ENCODE data around the gene AHSA1. TPM values are rescaled to one million over a fixed set of nuclear protein-coding genes. Genes with fewer than 3 reads are reported as not detected.

AHSA1 gene
- polyA plus RNA-seq, 1 of the 3 experiments (the other 2 are of a cell fraction) = 366 TPM

GRCh38 chr14:77508876-77509275 lies 51.0 kb downstream of the AHSA1 start:
- Histone ChIP-seq H3K9me3 (no peaks in the 10 kb centered on the region), H3F3A (replicated peaks; ENCODE audit: insufficient read depth) (no peaks in the 10 kb centered on the region), H3K9me2 (no peaks in the 10 kb centered on the region), H3K27ac (ENCODE audit: low read depth in 2 of 2, low read length in 1 of 2) (no peak overlapping the region), H2AFZ (ENCODE audit: low read depth) (no peak overlapping the region), H3K4me1 (ENCODE audit: control insufficient read depth in 1 of 2, insufficient read depth in 2 of 2, low read depth in 1 of 2, low read length in 1 of 2) (no peaks in the 10 kb centered on the region), H3K4me2 (no peak overlapping the region), H3K4me3 (ENCODE audit: low read depth in 2 of 2, low read length in 1 of 2) (no peak overlapping the region), H4K20me1 (ENCODE audit: insufficient read depth) (no peaks in the 10 kb centered on the region), H3K79me2 (ENCODE audit: insufficient read depth) (no peaks in the 10 kb centered on the region), H3K9ac (no peak overlapping the region), H3K36me3 (replicated peaks in 1 of 2; ENCODE audit: control insufficient read depth in 1 of 2, insufficient read depth in 2 of 2, low read length in 1 of 2) (peaks cover 19 to 25% of the 10 kb centered on the region in 2 experiments), H3K27me3 (ENCODE audit: insufficient read depth) (no peaks in the 10 kb centered on the region)
- DNase-seq = no peak
- TF ChIP-seq EP300 (IDR thresholded peaks at IDR 0.05; ENCODE audit: borderline replicate concordance in 1 of 2, low read depth in 1 of 2, low read length in 1 of 2) (no peak), FOXJ3 (CRISPR knock-in tag; IDR thresholded peaks at IDR 0.05) (no peak), NRF1 (IDR thresholded peaks at IDR 0.05; ENCODE audit: low read depth, low read length) (no peak), SMC3 (IDR thresholded peaks at IDR 0.05; ENCODE audit: low read depth, low read length) (no peak), NFIC (IDR thresholded peaks at IDR 0.05; ENCODE audit: borderline replicate concordance) (no peak), RAD21 (IDR thresholded peaks at IDR 0.05; ENCODE audit: low read length) (no peak), POLR2AphosphoS5 (IDR thresholded peaks at IDR 0.05; ENCODE audit: low read depth, low read length) (no peak), MEF2A (IDR thresholded peaks at IDR 0.05; ENCODE audit: borderline replicate concordance, low read depth) (no peak), RXRA (IDR thresholded peaks at IDR 0.05; ENCODE audit: borderline replicate concordance, low read depth) (no peak), SIN3A (IDR thresholded peaks at IDR 0.05; ENCODE audit: borderline replicate concordance, low read depth, low read length) (no peak), RFX5 (IDR thresholded peaks at IDR 0.05; ENCODE audit: low read length) (no peak), ELF1 (IDR thresholded peaks at IDR 0.05) (no peak), MXI1 (IDR thresholded peaks at IDR 0.05; ENCODE audit: low read depth, low read length) (no peak), TAF1 (IDR thresholded peaks at IDR 0.05; ENCODE audit: borderline replicate concordance, low read depth, low read length) (no peak), YY1 (IDR thresholded peaks at IDR 0.05; ENCODE audit: low read depth) (no peak), CHD2 (IDR thresholded peaks at IDR 0.05; ENCODE audit: low read length, partially characterized antibody) (no peak)
- TF ChIP-seq, protein P1, sequence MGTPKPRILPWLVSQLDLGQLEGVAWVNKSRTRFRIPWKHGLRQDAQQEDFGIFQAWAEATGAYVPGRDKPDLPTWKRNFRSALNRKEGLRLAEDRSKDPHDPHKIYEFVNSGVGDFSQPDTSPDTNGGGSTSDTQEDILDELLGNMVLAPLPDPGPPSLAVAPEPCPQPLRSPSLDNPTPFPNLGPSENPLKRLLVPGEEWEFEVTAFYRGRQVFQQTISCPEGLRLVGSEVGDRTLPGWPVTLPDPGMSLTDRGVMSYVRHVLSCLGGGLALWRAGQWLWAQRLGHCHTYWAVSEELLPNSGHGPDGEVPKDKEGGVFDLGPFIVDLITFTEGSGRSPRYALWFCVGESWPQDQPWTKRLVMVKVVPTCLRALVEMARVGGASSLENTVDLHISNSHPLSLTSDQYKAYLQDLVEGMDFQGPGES (IDR thresholded peaks at IDR 0.05; ENCODE audit: low read depth, low read length) = no peak
- TF ChIP-seq, protein P2, sequence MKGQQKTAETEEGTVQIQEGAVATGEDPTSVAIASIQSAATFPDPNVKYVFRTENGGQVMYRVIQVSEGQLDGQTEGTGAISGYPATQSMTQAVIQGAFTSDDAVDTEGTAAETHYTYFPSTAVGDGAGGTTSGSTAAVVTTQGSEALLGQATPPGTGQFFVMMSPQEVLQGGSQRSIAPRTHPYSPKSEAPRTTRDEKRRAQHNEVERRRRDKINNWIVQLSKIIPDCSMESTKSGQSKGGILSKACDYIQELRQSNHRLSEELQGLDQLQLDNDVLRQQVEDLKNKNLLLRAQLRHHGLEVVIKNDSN (IDR thresholded peaks at IDR 0.05; ENCODE audit: borderline replicate concordance, low read depth) = no peak
- TF ChIP-seq, protein P3, sequence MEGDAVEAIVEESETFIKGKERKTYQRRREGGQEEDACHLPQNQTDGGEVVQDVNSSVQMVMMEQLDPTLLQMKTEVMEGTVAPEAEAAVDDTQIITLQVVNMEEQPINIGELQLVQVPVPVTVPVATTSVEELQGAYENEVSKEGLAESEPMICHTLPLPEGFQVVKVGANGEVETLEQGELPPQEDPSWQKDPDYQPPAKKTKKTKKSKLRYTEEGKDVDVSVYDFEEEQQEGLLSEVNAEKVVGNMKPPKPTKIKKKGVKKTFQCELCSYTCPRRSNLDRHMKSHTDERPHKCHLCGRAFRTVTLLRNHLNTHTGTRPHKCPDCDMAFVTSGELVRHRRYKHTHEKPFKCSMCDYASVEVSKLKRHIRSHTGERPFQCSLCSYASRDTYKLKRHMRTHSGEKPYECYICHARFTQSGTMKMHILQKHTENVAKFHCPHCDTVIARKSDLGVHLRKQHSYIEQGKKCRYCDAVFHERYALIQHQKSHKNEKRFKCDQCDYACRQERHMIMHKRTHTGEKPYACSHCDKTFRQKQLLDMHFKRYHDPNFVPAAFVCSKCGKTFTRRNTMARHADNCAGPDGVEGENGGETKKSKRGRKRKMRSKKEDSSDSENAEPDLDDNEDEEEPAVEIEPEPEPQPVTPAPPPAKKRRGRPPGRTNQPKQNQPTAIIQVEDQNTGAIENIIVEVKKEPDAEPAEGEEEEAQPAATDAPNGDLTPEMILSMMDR (IDR thresholded peaks at IDR 0.05) = no peak
- TF ChIP-seq, protein P4, sequence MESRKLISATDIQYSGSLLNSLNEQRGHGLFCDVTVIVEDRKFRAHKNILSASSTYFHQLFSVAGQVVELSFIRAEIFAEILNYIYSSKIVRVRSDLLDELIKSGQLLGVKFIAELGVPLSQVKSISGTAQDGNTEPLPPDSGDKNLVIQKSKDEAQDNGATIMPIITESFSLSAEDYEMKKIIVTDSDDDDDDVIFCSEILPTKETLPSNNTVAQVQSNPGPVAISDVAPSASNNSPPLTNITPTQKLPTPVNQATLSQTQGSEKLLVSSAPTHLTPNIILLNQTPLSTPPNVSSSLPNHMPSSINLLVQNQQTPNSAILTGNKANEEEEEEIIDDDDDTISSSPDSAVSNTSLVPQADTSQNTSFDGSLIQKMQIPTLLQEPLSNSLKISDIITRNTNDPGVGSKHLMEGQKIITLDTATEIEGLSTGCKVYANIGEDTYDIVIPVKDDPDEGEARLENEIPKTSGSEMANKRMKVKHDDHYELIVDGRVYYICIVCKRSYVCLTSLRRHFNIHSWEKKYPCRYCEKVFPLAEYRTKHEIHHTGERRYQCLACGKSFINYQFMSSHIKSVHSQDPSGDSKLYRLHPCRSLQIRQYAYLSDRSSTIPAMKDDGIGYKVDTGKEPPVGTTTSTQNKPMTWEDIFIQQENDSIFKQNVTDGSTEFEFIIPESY (IDR thresholded peaks at IDR 0.05; ENCODE audit: borderline replicate concordance, low read depth) = no peak
- WGBS (ENCODE audit: low lambda C conversion rate) = 98% methylated on average over 3 of the region's 3 CpGs
- ChIA-PET CTCF (no interaction called here), POLR2A (no interaction called here)

Data from SK-N-SH (cell line).